Suprapubic skin (tissue), 4 donors: ENCODE data around the gene SLC6A18. TPM values are rescaled to one million over a fixed set of nuclear protein-coding genes. Genes with fewer than 3 reads are reported as not detected.

Source experiments
- DNase-seq, 2 donors: peaks; one replicate each; pipeline ENCODE4 v3.0.0-alpha.2; 2019; ENCODE audit warnings: low spot score in 2 of 2
- H3K27ac ChIP-seq: fragments of 200-600 bp; sonication (generic); one replicate; pipeline ENCODE4 v1.5.1; 2019
- H3K27me3 ChIP-seq: fragments of 200-600 bp; sonication (generic); one replicate; pipeline ENCODE4 v1.5.1; 2019
- H3K36me3 ChIP-seq: fragments of 200-600 bp; sonication (generic); one replicate; pipeline ENCODE4 v1.5.1; 2019
- H3K4me1 ChIP-seq: fragments of 200-600 bp; sonication (generic); one replicate; pipeline ENCODE4 v1.5.1; 2019
- H3K4me3 ChIP-seq: fragments of 200-600 bp; sonication (generic); one replicate; pipeline ENCODE4 v1.5.1; 2019; ENCODE audit warnings: mild to moderate bottlenecking
- H3K9me3 ChIP-seq: fragments of 200-600 bp; sonication (generic); one replicate; pipeline ENCODE4 v1.5.1; 2019
- CTCF ChIP-seq, 2 donors: fragments of 200-600 bp in 1 of 2; fragments of 450-650 bp in 1 of 2; sonication (generic) in 1 of 2; IDR thresholded peaks; one replicate each; pipeline ENCODE4 v1.5.1; 2016 to 2019; ENCODE audit warnings: antibody characterized with exemption in 2 of 2, mild to moderate bottlenecking in 1 of 2, moderate library complexity in 1 of 2
- EP300 ChIP-seq: sonication (generic); formaldehyde crosslinking; IDR thresholded peaks from one replicate; pipeline ENCODE4 v1.6.1; 2017; ENCODE audit warnings: antibody characterized with exemption
- POLR2A ChIP-seq, 2 donors: fragments of 450-650 bp; IDR thresholded peaks; one replicate each; pipeline ENCODE4 v1.6.1; 2017; ENCODE audit warnings: antibody characterized with exemption in 2 of 2, mild to moderate bottlenecking in 2 of 2, moderate library complexity in 2 of 2
- POLR2AphosphoS5 ChIP-seq, 3 donors: sonication (generic); formaldehyde crosslinking; IDR thresholded peaks; one replicate each; pipeline ENCODE4 v1.6.1; 2017; ENCODE audit warnings: antibody characterized with exemption in 3 of 3
- WGBS: methylation state at CpG from one replicate; pipeline ENCODE4 v1.1.5; 2018; 5-methylcytosine and 5-hydroxymethylcytosine counted together
- total RNA-seq, 4 donors: library from RNA; depleted of rRNA; stranded (reverse); fragments of >200 nt; gene quantifications; one replicate each; pipeline ENCODE4 v1.1.0, GENCODE V29; 2016

The SLC6A18 gene
- total RNA-seq, 4 donors from 2014 or later: not detected

GRCh38 chr5:1193591-1193985 lies 31.6 kb upstream of the SLC6A18 start:
- DNase-seq: no peak
- TF ChIP-seq EP300: no peak
- TF ChIP-seq POLR2A (IDR thresholded peaks at IDR 0.05): no peak
- no peak for TF ChIP-seq POLR2AphosphoS5 (IDR thresholded peaks at IDR 0.05)
- TF ChIP-seq CTCF (IDR thresholded peaks at IDR 0.05): no peak
- no peaks in the 10 kb centered on the region for H3K4me1 ChIP-seq
- H3K27me3 ChIP-seq: peaks cover 66% of the 10 kb centered on the region
- no peak overlapping the region for H3K27ac ChIP-seq
- no peak overlapping the region for H3K4me3 ChIP-seq
- no peaks in the 10 kb centered on the region for H3K9me3 ChIP-seq
- 83% methylated on average over 24 of the region's 28 CpGs for WGBS
- H3K36me3 ChIP-seq: no peaks in the 10 kb centered on the region

- Histone ChIP-seq H3K27me3 (peaks cover 66% of the 10 kb centered on the region), H3K27ac (no peak overlapping the region), H3K4me1 (no peaks in the 10 kb centered on the region), H3K9me3 (no peaks in the 10 kb centered on the region), H3K36me3 (no peaks in the 10 kb centered on the region), H3K4me3 (no peak overlapping the region)
- TF ChIP-seq CTCF (IDR thresholded peaks at IDR 0.05) (no peak), POLR2A (IDR thresholded peaks at IDR 0.05) (no peak), POLR2AphosphoS5 (IDR thresholded peaks at IDR 0.05) (no peak), EP300 (no peak)
- 84% methylated on average over 6 of the region's 6 CpGs for WGBS
- no peak for DNase-seq
Observed at GRCh38 chr5:1194378-1194777, 30.8 kb upstream of the SLC6A18 start.

- WGBS: 90% methylated on average over 5 of the region's 5 CpGs
- Histone ChIP-seq H3K4me3 (no peak overlapping the region), H3K27me3 (peaks cover 68% of the 10 kb centered on the region), H3K27ac (no peak overlapping the region), H3K9me3 (no peaks in the 10 kb centered on the region), H3K36me3 (no peaks in the 10 kb centered on the region), H3K4me1 (no peaks in the 10 kb centered on the region)
- no peak for DNase-seq
- no peak for TF ChIP-seq CTCF (IDR thresholded peaks at IDR 0.05)
- TF ChIP-seq POLR2A (IDR thresholded peaks at IDR 0.05): no peak
- TF ChIP-seq EP300: no peak
- TF ChIP-seq POLR2AphosphoS5 (IDR thresholded peaks at IDR 0.05): no peak
Observed at GRCh38 chr5:1195439-1195838, 29.7 kb upstream of the SLC6A18 start.

GRCh38 chr5:1195916-1196315 lies 29.3 kb upstream of the SLC6A18 start:
- TF ChIP-seq POLR2AphosphoS5 (IDR thresholded peaks at IDR 0.05) (no peak), CTCF (IDR thresholded peaks at IDR 0.05) (no peak), EP300 (no peak), POLR2A (IDR thresholded peaks at IDR 0.05) (no peak)
- Histone ChIP-seq H3K27me3 (peaks cover 68% of the 10 kb centered on the region), H3K4me3 (no peak overlapping the region), H3K36me3 (no peaks in the 10 kb centered on the region), H3K27ac (no peak overlapping the region), H3K9me3 (no peaks in the 10 kb centered on the region), H3K4me1 (no peaks in the 10 kb centered on the region)
- WGBS: 83% methylated on average over 12 of the region's 24 CpGs
- DNase-seq: no peak

- Histone ChIP-seq H3K4me1 (no peaks in the 10 kb centered on the region), H3K27me3 (peaks cover 73% of the 10 kb centered on the region), H3K27ac (no peak overlapping the region), H3K4me3 (no peak overlapping the region), H3K36me3 (no peaks in the 10 kb centered on the region), H3K9me3 (no peaks in the 10 kb centered on the region)
- no peak for DNase-seq
- 38% methylated on average over 1 of the region's 1 CpG for WGBS
- TF ChIP-seq POLR2A (IDR thresholded peaks at IDR 0.05) (no peak), EP300 (no peak), CTCF (IDR thresholded peaks at IDR 0.05) (no peak), POLR2AphosphoS5 (IDR thresholded peaks at IDR 0.05) (no peak)
Observed at GRCh38 chr5:1196562-1196961, 28.6 kb upstream of the SLC6A18 start.
